Measurements from ENCODE around the gene ARHGEF18.
"Not testable (repeated sequence)": the region's sequence is repeated elsewhere in the genome, so short reads cannot be mapped to it uniquely, and the experiment has no call there.

ARHGEF18 gene

DNA sequence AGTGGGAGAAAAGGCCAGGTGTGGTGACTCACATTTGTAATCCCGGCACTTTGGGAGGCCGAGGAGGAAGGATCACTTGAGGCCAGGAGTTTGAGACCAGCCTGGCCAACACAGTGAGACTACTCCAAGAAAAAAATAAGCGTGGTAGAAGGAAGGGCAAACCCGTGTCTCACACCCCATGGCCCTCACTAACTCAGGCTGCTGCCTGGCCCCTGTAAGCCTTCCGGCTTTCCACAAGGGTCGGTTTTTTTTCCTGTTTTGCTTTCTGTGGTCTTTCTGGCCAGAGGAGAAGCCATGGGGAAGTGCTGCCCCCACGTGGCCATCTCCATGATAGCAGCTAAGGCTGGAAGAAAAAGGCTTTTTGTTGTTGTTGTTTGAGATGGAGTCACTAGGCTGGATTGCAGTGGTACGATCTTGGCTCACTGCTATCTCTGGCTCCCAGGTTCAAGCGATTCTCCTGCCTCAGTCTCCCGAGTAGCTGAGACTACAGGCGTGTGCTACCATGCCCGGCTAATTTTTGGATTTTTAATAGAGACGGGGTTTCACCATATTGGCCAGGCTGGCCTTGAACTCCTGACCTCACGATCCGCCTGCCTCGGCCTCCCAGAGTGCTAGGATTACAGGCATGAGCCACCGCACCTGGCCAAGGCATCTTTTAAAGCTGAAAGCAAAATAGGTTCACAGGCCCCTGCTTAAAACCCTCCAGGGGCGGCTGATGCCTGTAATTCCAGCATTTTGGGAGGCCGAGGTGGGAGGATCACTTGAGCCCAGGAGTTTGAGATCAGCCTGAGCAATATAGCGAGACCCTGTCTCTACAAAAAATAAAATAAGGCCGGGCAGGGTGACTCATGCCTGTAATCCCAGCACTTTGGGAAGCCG, 7.5 kb upstream of the ARHGEF18 start:
- no peaks in the 10 kb centered on the region for H3K27me3 ChIP-seq
- no peaks in the 10 kb centered on the region for H3K36me3 ChIP-seq
- H3K27ac ChIP-seq: peak overlapping the region; percentile 11
- H3K9me3 ChIP-seq: no peaks in the 10 kb centered on the region
- H3K4me1 ChIP-seq (ENCODE audit: control insufficient read depth in 1 of 2, insufficient read depth in 1 of 2, low read depth in 1 of 2, low read length in 1 of 2): peaks cover 71 to 72% of the 10 kb centered on the region in 2 experiments
- H3K4me3 ChIP-seq (ENCODE audit: low read depth in 1 of 2, low read length in 1 of 2): no peak overlapping the region
- TF ChIP-seq, protein P1, sequence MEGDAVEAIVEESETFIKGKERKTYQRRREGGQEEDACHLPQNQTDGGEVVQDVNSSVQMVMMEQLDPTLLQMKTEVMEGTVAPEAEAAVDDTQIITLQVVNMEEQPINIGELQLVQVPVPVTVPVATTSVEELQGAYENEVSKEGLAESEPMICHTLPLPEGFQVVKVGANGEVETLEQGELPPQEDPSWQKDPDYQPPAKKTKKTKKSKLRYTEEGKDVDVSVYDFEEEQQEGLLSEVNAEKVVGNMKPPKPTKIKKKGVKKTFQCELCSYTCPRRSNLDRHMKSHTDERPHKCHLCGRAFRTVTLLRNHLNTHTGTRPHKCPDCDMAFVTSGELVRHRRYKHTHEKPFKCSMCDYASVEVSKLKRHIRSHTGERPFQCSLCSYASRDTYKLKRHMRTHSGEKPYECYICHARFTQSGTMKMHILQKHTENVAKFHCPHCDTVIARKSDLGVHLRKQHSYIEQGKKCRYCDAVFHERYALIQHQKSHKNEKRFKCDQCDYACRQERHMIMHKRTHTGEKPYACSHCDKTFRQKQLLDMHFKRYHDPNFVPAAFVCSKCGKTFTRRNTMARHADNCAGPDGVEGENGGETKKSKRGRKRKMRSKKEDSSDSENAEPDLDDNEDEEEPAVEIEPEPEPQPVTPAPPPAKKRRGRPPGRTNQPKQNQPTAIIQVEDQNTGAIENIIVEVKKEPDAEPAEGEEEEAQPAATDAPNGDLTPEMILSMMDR (IDR thresholded peaks at IDR 0.05): peak; percentile 94

DNA sequence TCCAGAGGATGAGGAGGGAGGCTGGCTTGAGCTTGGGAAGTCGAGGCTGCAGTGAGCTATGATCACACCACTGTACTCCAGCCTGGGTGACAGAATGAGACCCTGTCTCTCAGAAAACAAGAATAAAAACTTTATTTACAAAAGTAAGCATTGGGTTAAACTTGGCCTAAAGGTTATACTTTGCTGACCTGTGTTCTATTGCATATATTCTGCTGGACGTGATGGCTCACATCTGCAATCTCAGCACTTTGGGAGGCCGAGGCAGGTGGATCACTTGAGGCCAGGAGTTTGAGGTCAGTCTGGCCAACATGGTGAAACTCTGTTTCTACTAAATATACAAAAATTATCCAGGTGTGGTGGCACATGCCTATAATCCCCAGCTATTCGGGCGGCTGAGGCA, 6.6 kb upstream of the ARHGEF18 start:
- H3K27ac ChIP-seq: peak overlapping the region; percentile 70
- no peaks in the 10 kb centered on the region for H3K36me3 ChIP-seq
- TF ChIP-seq, protein P1 (IDR thresholded peaks at IDR 0.05): no peak
- H3K27me3 ChIP-seq: no peaks in the 10 kb centered on the region
- H3K4me3 ChIP-seq (ENCODE audit: low read depth in 1 of 2, low read length in 1 of 2): no peak overlapping the region
- peaks cover 71 to 73% of the 10 kb centered on the region in 2 experiments for H3K4me1 ChIP-seq (ENCODE audit: control insufficient read depth in 1 of 2, insufficient read depth in 1 of 2, low read depth in 1 of 2, low read length in 1 of 2)
- H3K9me3 ChIP-seq: no peaks in the 10 kb centered on the region

DNA sequence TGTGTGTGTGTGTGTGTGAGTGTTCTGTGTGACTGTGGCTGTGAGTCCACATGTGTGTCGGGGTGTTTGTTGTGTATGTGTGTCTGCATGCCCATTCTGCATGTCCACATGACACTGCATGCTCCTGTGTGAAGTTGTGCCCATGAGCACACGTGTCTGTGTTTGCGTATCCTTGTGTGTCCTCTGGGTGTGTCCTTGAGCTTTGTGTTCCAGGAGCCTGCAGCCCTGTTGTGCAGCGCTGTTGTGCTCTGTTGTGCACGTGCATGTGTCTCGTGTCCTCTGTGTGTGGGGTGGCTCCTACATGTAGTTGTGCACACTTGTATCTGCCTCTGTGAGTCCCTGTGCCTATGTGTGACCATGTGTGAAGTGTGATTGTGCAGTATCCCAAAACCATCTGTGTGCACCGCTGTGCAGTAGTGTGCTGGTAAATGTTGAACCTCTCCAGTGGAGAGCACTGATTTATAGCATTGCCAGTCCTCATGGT, 2.2 kb upstream of the ARHGEF18 start:
- Histone ChIP-seq H3K4me1 (ENCODE audit: control insufficient read depth in 1 of 2, insufficient read depth in 1 of 2, low read depth in 1 of 2, low read length in 1 of 2) (peaks cover 83 to 95% of the 10 kb centered on the region in 2 experiments), H3K27me3 (no peaks in the 10 kb centered on the region), H3K36me3 (no peaks in the 10 kb centered on the region), H3K27ac (peak overlapping the region; percentile 85), H3K4me3 (ENCODE audit: low read depth in 1 of 2, low read length in 1 of 2) (no peak overlapping the region), H3K9me3 (no peaks in the 10 kb centered on the region)
- TF ChIP-seq, protein P1 (IDR thresholded peaks at IDR 0.05): no peak

- H3K36me3 ChIP-seq; H3K27me3 ChIP-seq; H3K27ac ChIP-seq; H3K4me3 ChIP-seq (ENCODE audit: low read depth in 1 of 2, low read length in 1 of 2); H3K9me3 ChIP-seq: not testable (repeated sequence)
- H3K4me1 ChIP-seq (ENCODE audit: control insufficient read depth in 1 of 2, insufficient read depth in 1 of 2, low read depth in 1 of 2, low read length in 1 of 2): peaks cover 83 to 96% of the 10 kb centered on the region in 2 experiments
These were observed 1.7 kb upstream of the ARHGEF18 start for GRCh38 chr19:7346997-7347396.

DNA sequence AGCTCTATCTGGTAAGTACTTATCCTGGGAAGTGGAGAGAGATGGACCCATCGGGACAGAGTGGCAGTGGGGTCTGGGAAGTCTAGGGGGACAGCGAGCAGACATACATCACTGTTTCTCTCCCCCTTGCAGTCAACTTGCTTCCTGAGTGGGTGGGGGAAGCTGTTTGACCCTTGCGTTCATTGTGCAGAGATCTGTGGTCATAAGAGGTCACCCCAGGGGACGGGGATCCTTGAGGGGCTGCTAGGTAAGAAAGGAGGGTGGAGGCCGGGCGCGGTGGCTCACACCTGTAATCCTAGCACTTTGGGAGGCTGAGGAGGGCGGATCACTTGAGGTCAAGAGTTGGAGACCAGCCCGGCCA, 474 bp downstream of the ARHGEF18 start:
- peaks cover 76 to 86% of the 10 kb centered on the region in 2 experiments for H3K4me1 ChIP-seq (ENCODE audit: control insufficient read depth in 1 of 2, insufficient read depth in 1 of 2, low read depth in 1 of 2, low read length in 1 of 2)
- TF ChIP-seq, protein P1 (IDR thresholded peaks at IDR 0.05): peak; percentile 14
- H3K27me3 ChIP-seq: no peaks in the 10 kb centered on the region
- H3K4me3 ChIP-seq (ENCODE audit: low read depth in 1 of 2, low read length in 1 of 2): peak overlapping the region; percentile 81 to 85
- peak overlapping the region; percentile 96 for H3K27ac ChIP-seq
- H3K9me3 ChIP-seq: no peaks in the 10 kb centered on the region
- no peaks in the 10 kb centered on the region for H3K36me3 ChIP-seq
